ENCODE results near the gene MAEL. TPM values are rescaled to one million over a fixed set of nuclear protein-coding genes. Genes with fewer than 3 reads are reported as not detected.

Gene MAEL
- total RNA-seq, 4 donors from 2014 or later, result not detected

GRCh38 chr1:167033646-167034045 lies 44.6 kb downstream of the MAEL start:
- Histone ChIP-seq H3K27me3 (no peaks in the 10 kb centered on the region), H3K36me3 (no peaks in the 10 kb centered on the region), H3K4me1 (no peaks in the 10 kb centered on the region), H3K4me3 (no peak overlapping the region), H3K27ac (no peak overlapping the region), H3K9me3 (no peaks in the 10 kb centered on the region)
- intact Hi-C loops (cut with DNase I; ENCODE audit: low total_unique reads), result no loop called here
- no peak for DNase-seq
- in situ Hi-C loops (cut with MboI; ENCODE audit: low pct_ligation_motif_present in 1 of 4, low pct_unique_long_range_greater_than_20kb in 1 of 4, low sequenced_read_pairs in 3 of 4), result no loop called here
- TF ChIP-seq POLR2A (IDR thresholded peaks at IDR 0.05) (no peak), EP300 (IDR thresholded peaks at IDR 0.05; ENCODE audit: low read depth) (no peak), CTCF (IDR thresholded peaks at IDR 0.05) (no peak), POLR2AphosphoS5 (IDR thresholded peaks at IDR 0.05) (no peak)
- WGBS, 2 donors (ENCODE audit: low coverage in 1 of 2), result 58 to 73% methylated on average over 2 of the region's 2 CpGs

GRCh38 chr1:167043752-167044488 lies 54.8 kb downstream of the MAEL start:
- H3K4me1 ChIP-seq, result peaks cover 0 to 18% (median 8%) of the 10 kb centered on the region in 4 donors
- intact Hi-C loops (cut with DNase I; ENCODE audit: low total_unique reads), result no loop called here
- H3K9me3 ChIP-seq, result no peaks in the 10 kb centered on the region
- no peaks in the 10 kb centered on the region for H3K36me3 ChIP-seq
- 18 to 30% methylated on average over 1 to 14 of the region's 21 CpGs for WGBS, 2 donors (ENCODE audit: low coverage in 1 of 2)
- in situ Hi-C loops (cut with MboI; ENCODE audit: low pct_ligation_motif_present in 1 of 4, low pct_unique_long_range_greater_than_20kb in 1 of 4, low sequenced_read_pairs in 3 of 4), result no loop called here
- peak; percentile 88 for DNase-seq
- H3K27ac ChIP-seq, result peak overlapping the region; percentile 41 to 66 (median 62)
- H3K27me3 ChIP-seq, result no peaks in the 10 kb centered on the region
- no peak for TF ChIP-seq POLR2A (IDR thresholded peaks at IDR 0.05)
- peak in 2 of 3 donors; percentile 22 to 30 for TF ChIP-seq POLR2AphosphoS5 (IDR thresholded peaks at IDR 0.05)
- H3K4me3 ChIP-seq, result peak overlapping the region in 3 of 4 donors; percentile 8 to 43 (median 23)

GRCh38 chr1:167051907-167052306 lies 62.8 kb downstream of the MAEL start:
- no peaks in the 10 kb centered on the region for H3K4me1 ChIP-seq
- intact Hi-C loops (cut with DNase I; ENCODE audit: low total_unique reads) (no loop called here), in situ Hi-C loops (cut with MboI; ENCODE audit: low pct_ligation_motif_present in 1 of 4, low pct_unique_long_range_greater_than_20kb in 1 of 4, low sequenced_read_pairs in 3 of 4) (loop anchor here in 3 of 4 donors (10.0 to 25.0 kb wide), 3 partner anchors 127 to 485 kb away; no protein-coding TSS in a partner anchor)
- no peak for TF ChIP-seq EP300 (IDR thresholded peaks at IDR 0.05; ENCODE audit: low read depth)
- TF ChIP-seq CTCF (IDR thresholded peaks at IDR 0.05), result no peak
- TF ChIP-seq POLR2AphosphoS5 (IDR thresholded peaks at IDR 0.05), result no peak
- TF ChIP-seq POLR2A (IDR thresholded peaks at IDR 0.05), result no peak
- WGBS, 2 donors (ENCODE audit: low coverage in 1 of 2), result 96 to 100% methylated on average over 5 of the region's 5 CpGs
- H3K9me3 ChIP-seq, result no peaks in the 10 kb centered on the region
- H3K27ac ChIP-seq, result no peak overlapping the region
- H3K27me3 ChIP-seq, result no peaks in the 10 kb centered on the region
- H3K36me3 ChIP-seq, result no peaks in the 10 kb centered on the region
- H3K4me3 ChIP-seq, result no peak overlapping the region
- no peak for DNase-seq

- no peak for DNase-seq
- Histone ChIP-seq H3K27me3 (no peaks in the 10 kb centered on the region), H3K4me1 (no peaks in the 10 kb centered on the region), H3K9me3 (no peaks in the 10 kb centered on the region), H3K27ac (no peak overlapping the region), H3K36me3 (no peaks in the 10 kb centered on the region), H3K4me3 (no peak overlapping the region)
- intact Hi-C loops (cut with DNase I; ENCODE audit: low total_unique reads) (no loop called here), in situ Hi-C loops (cut with MboI; ENCODE audit: low pct_ligation_motif_present in 1 of 4, low pct_unique_long_range_greater_than_20kb in 1 of 4, low sequenced_read_pairs in 3 of 4) (loop anchor here in 3 of 4 donors (10.0 to 25.0 kb wide), 3 partner anchors 128 to 485 kb away; no protein-coding TSS in a partner anchor)
- 84% methylated on average over 8 of the region's 8 CpGs; no CpG with 5 or more reads in 1 of the 2 donors for WGBS, 2 donors (ENCODE audit: low coverage in 1 of 2)
- TF ChIP-seq CTCF (IDR thresholded peaks at IDR 0.05) (peak in 4 of 5 experiments; percentile 11 to 26 (median 16)), POLR2A (IDR thresholded peaks at IDR 0.05) (no peak), EP300 (IDR thresholded peaks at IDR 0.05; ENCODE audit: low read depth) (no peak)
Measured at GRCh38 chr1:167052389-167052788, 63.3 kb downstream of the MAEL start.
